Measurements from ENCODE around the gene TAF6L. TPM values are rescaled to one million over a fixed set of nuclear protein-coding genes. Genes with fewer than 3 reads are reported as not detected.

The TAF6L gene
- total RNA-seq, 1 donor from 2014 or later = 39.4 TPM

GRCh38 chr11:62804310-62805075 lies 33.3 kb downstream of the TAF6L start:
- no peak for DNase-seq
- peaks cover 11% of the 10 kb centered on the region for H3K9me3 Mint-ChIP-seq (ENCODE audit: unreplicated experiment)
- H3K4me1 Mint-ChIP-seq (ENCODE audit: low read depth, unreplicated experiment) = peaks cover 14% of the 10 kb centered on the region
- H3K4me3 Mint-ChIP-seq (ENCODE audit: unreplicated experiment) = peak overlapping the region; percentile 99
- peaks cover 7% of the 10 kb centered on the region for H3K27me3 Mint-ChIP-seq (ENCODE audit: unreplicated experiment)
- H3K27ac Mint-ChIP-seq (ENCODE audit: unreplicated experiment) = peak overlapping the region; percentile 95
- TF ChIP-seq, protein P1, sequence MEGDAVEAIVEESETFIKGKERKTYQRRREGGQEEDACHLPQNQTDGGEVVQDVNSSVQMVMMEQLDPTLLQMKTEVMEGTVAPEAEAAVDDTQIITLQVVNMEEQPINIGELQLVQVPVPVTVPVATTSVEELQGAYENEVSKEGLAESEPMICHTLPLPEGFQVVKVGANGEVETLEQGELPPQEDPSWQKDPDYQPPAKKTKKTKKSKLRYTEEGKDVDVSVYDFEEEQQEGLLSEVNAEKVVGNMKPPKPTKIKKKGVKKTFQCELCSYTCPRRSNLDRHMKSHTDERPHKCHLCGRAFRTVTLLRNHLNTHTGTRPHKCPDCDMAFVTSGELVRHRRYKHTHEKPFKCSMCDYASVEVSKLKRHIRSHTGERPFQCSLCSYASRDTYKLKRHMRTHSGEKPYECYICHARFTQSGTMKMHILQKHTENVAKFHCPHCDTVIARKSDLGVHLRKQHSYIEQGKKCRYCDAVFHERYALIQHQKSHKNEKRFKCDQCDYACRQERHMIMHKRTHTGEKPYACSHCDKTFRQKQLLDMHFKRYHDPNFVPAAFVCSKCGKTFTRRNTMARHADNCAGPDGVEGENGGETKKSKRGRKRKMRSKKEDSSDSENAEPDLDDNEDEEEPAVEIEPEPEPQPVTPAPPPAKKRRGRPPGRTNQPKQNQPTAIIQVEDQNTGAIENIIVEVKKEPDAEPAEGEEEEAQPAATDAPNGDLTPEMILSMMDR (IDR thresholded peaks at IDR 0.05; ENCODE audit: partially characterized antibody, unreplicated experiment) = no peak
- H3K36me3 Mint-ChIP-seq (ENCODE audit: unreplicated experiment) = no peaks in the 10 kb centered on the region

GRCh38 chr11:62805076-62805892 lies 34.1 kb downstream of the TAF6L start, which contains the start of gene NXF1:
Gene NXF1 (minus strand): TSS chr11:62805440. CDS start chr11:62805356, 84 bp downstream.
- DNase-seq = peak; percentile 96
- H3K4me3 Mint-ChIP-seq (ENCODE audit: unreplicated experiment) = peak within 1 kb of the TSS; percentile 99
- no peaks in the 10 kb centered on the region for H3K36me3 Mint-ChIP-seq (ENCODE audit: unreplicated experiment)
- peaks cover 11% of the 10 kb centered on the region for H3K9me3 Mint-ChIP-seq (ENCODE audit: unreplicated experiment)
- peaks cover 14% of the 10 kb centered on the region for H3K4me1 Mint-ChIP-seq (ENCODE audit: low read depth, unreplicated experiment)
- peaks cover 7% of the 10 kb centered on the region for H3K27me3 Mint-ChIP-seq (ENCODE audit: unreplicated experiment)
- H3K27ac Mint-ChIP-seq (ENCODE audit: unreplicated experiment) = peak within 1 kb of the TSS; percentile 97
- TF ChIP-seq, protein P1 (IDR thresholded peaks at IDR 0.05; ENCODE audit: partially characterized antibody, unreplicated experiment) = no peak

DNA sequence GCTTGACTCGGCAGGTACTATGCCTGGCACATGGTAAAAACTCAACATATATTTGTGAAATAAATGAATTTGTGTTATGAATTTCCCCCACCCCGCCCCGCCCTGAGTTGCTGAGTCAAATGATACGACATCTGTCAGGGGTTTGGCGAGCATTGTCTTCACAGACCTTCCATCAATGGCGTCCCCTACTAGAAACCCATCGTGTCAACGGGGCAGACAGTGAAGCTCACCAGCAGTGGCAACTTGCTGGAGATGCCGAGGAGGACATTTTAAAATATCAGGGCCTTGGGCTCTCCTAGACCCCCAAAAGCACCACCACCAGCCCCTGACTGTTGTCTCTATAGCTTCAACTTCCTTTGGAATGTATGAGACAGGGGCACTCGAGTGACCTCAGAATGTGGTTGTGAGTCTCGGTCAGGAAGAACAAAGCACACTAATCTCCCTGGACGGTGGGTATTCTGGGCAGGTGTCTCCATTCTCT lies 34.8 kb downstream of the TAF6L start:
- Mint-ChIP-seq H3K27ac (ENCODE audit: unreplicated experiment) (peak overlapping the region; percentile 97), H3K27me3 (ENCODE audit: unreplicated experiment) (peaks cover 9% of the 10 kb centered on the region), H3K36me3 (ENCODE audit: unreplicated experiment) (no peaks in the 10 kb centered on the region), H3K4me3 (ENCODE audit: unreplicated experiment) (peak overlapping the region; percentile 96), H3K9me3 (ENCODE audit: unreplicated experiment) (peaks cover 13% of the 10 kb centered on the region), H3K4me1 (ENCODE audit: low read depth, unreplicated experiment) (peaks cover 14% of the 10 kb centered on the region)
- no peak for DNase-seq
- TF ChIP-seq, protein P1 (IDR thresholded peaks at IDR 0.05; ENCODE audit: partially characterized antibody, unreplicated experiment) = no peak

DNA sequence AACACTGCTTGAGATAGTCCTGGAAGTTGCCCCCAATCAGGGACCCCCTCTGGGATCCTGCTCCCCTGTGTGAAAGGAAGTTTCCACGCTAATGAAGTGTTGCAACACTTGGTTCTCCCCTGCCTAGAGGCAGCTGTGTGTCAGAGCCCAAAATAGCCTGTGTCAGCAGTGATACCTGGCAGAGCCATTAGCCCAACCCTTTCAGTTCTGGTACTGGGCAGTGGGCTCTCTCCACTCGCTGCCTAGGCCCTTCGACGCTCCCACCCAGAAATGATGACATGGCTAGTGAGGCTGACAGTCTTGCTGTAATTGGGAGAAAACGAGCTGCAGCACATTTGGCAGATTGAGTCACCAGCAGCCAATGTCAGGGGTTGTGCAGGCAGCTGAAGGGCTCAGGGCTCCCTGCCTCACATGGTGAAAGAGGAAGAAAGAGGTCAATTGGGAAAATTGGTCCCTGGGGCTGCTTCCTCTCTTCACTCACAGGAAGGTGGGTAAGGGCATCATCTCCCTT lies 35.5 kb downstream of the TAF6L start:
- peaks cover 14% of the 10 kb centered on the region for H3K4me1 Mint-ChIP-seq (ENCODE audit: low read depth, unreplicated experiment)
- no peaks in the 10 kb centered on the region for H3K36me3 Mint-ChIP-seq (ENCODE audit: unreplicated experiment)
- H3K27me3 Mint-ChIP-seq (ENCODE audit: unreplicated experiment) = peaks cover 10% of the 10 kb centered on the region
- peak overlapping the region; percentile 96 for H3K4me3 Mint-ChIP-seq (ENCODE audit: unreplicated experiment)
- DNase-seq = no peak
- H3K27ac Mint-ChIP-seq (ENCODE audit: unreplicated experiment) = peak overlapping the region; percentile 97
- TF ChIP-seq, protein P1 (IDR thresholded peaks at IDR 0.05; ENCODE audit: partially characterized antibody, unreplicated experiment) = no peak
- peaks cover 13% of the 10 kb centered on the region for H3K9me3 Mint-ChIP-seq (ENCODE audit: unreplicated experiment)

All from glutamatergic neuron (in vitro differentiated cells).